A549 (cell line): ENCODE results near the gene HUS1B. TPM values are rescaled to one million over a fixed set of nuclear protein-coding genes. Genes with fewer than 3 reads are reported as not detected.

Experiments
- ATAC-seq, 2 experiments: fragments of 200-7000 bp in 1 of 2; fragments of >200 bp in 1 of 2; cut with Nextera tagmentation in 1 of 2; cut with Tn5 transposase in 1 of 2; 3 replicates each; pipeline versions ENCODE4 v1.8.0 to v1.9.1; 2018 to 2020; ENCODE audit warnings: mild to moderate bottlenecking in 1 of 2, moderate library complexity in 1 of 2
- CTCF ChIA-PET: fragments of 300-600 bp; sonication (Branson Sonifier 250); formaldehyde crosslinking; extraction: SDS; loops from one replicate; lab custom pipeline; 2021; ENCODE audit warnings: antibody characterized with exemption, inconsistent platforms; lab: Yijun Ruan, JAX
- POLR2A ChIA-PET: fragments of 350-600 bp; formaldehyde crosslinking; extraction: SDS; loops from one replicate; lab custom pipeline; 2021; ENCODE audit warnings: antibody characterized with exemption, inconsistent platforms; lab: Yijun Ruan, JAX
- DNase-seq, 2 experiments: peaks; one replicate each; pipeline versions ENCODE4 v3.0.0 to v3.0.0-alpha.2; 2011 to 2016; ENCODE audit warnings: low read depth in 1 of 2, low spot score in 1 of 2
- FAIRE-seq: peaks from 2 replicates; lab custom pipeline; 2011; peaks lifted over from hg19 to GRCh38; lab: Jason Lieb, UNC
- H3K27ac ChIP-seq, 2 experiments: fragments of >200 bp; sonication (Bioruptor Twin); formaldehyde crosslinking; 3 replicates each; pipeline ENCODE4 v1.5.1; 2016 to 2017
- H3K4me1 ChIP-seq: fragments of >200 bp; sonication (Bioruptor Twin); formaldehyde crosslinking; 3 replicates; pipeline ENCODE4 v1.6.1; 2016
- H3K4me2 ChIP-seq: fragments of >200 bp; sonication (Bioruptor Twin); formaldehyde crosslinking; 3 replicates; pipeline ENCODE4 v1.6.1; 2016
- H3K4me3 ChIP-seq: fragments of >200 bp; sonication (Bioruptor Twin); formaldehyde crosslinking; 3 replicates; pipeline ENCODE4 v1.5.1; 2016
- H3K9me3 ChIP-seq: fragments of >200 bp; sonication (Bioruptor Twin); formaldehyde crosslinking; 3 replicates; pipeline ENCODE4 v1.6.1; 2016
- CBX8 ChIP-seq: fragments of 200-600 bp; sonication (generic); IDR thresholded peaks from 2 replicates; pipeline ENCODE4 v1.6.1; 2016
- CHD2 ChIP-seq: fragments of 150-350 bp; IDR thresholded peaks from 2 replicates; pipeline ENCODE4 v1.6.1; 2014; ENCODE audit warnings: low read length; ENCODE audit not compliant: partially characterized antibody
- EP300 ChIP-seq, 2 experiments: fragments of >200 bp; sonication (Bioruptor Twin); formaldehyde crosslinking; IDR thresholded peaks; 2 replicates in 1 of 2; 3 replicates in 1 of 2; pipeline ENCODE4 v1.6.1; 2016 to 2017
- ESRRA ChIP-seq: fragments of 150-350 bp; IDR thresholded peaks from 2 replicates; pipeline ENCODE4 v1.6.1; 2014; ENCODE audit warnings: mild to moderate bottlenecking, low read length, borderline replicate concordance
- FOSB ChIP-seq: fragments of 250-450 bp; sonication (Bioruptor Pico); IDR thresholded peaks from 2 replicates; pipeline ENCODE4 v1.5.0; 2020; ENCODE audit warnings: mild to moderate bottlenecking, moderate library complexity
- FOSL2 ChIP-seq, 2 experiments: fragments of 450-650 bp in 1 of 2; fragments of >200 bp in 1 of 2; sonication (Bioruptor Twin) in 1 of 2; formaldehyde crosslinking; IDR thresholded peaks; 2 replicates each; pipeline versions ENCODE4 v1.5.0 to v1.6.1; 2016 to 2020; ENCODE audit warnings: mild to moderate bottlenecking in 1 of 2, moderate library complexity in 1 of 2
- GATA3 ChIP-seq: IDR thresholded peaks from 2 replicates; pipeline ENCODE4 v1.6.1; 2012; ENCODE audit warnings: borderline replicate concordance
- HOXB5 ChIP-seq: fragments of 250-450 bp; sonication (Bioruptor Pico); IDR thresholded peaks from 2 replicates; pipeline ENCODE4 v1.5.0; 2020; ENCODE audit warnings: mild to moderate bottlenecking, moderate library complexity
- KDM1A ChIP-seq: fragments of 200-600 bp; sonication (generic); IDR thresholded peaks from 2 replicates; pipeline ENCODE4 v1.6.1; 2016; ENCODE audit warnings: low read depth, mild to moderate bottlenecking
- KDM5A ChIP-seq: fragments of 200-600 bp; sonication (generic); IDR thresholded peaks from 2 replicates; pipeline ENCODE4 v1.6.1; 2016; ENCODE audit warnings: antibody characterized with exemption, mild to moderate bottlenecking
- MAZ ChIP-seq: fragments of 150-350 bp; IDR thresholded peaks from 2 replicates; pipeline ENCODE4 v1.6.1; 2014; ENCODE audit warnings: antibody characterized with exemption, low read depth, low read length, borderline replicate concordance
- NFE2L2 ChIP-seq: fragments of 150-350 bp; conservative IDR thresholded peaks from 2 replicates; pipeline ENCODE4 v1.6.1; 2014; ENCODE audit warnings: low read length
- NPAS2 ChIP-seq: fragments of 250-450 bp; sonication (Bioruptor Pico); IDR thresholded peaks from 2 replicates; pipeline ENCODE4 v1.8.0; 2022; ENCODE audit warnings: mild to moderate bottlenecking, moderate library complexity, borderline replicate concordance
- NR3C1 ChIP-seq: fragments of >200 bp; sonication (Bioruptor Twin); formaldehyde crosslinking; IDR thresholded peaks from 3 replicates; pipeline ENCODE4 v1.6.1; 2017
- POLR2A ChIP-seq: IDR thresholded peaks from 2 replicates; pipeline ENCODE4 v1.6.1; 2012; ENCODE audit warnings: mild to moderate bottlenecking, low read length
- RAD21 ChIP-seq, 2 experiments: fragments of >200 bp in 1 of 2; sonication (Bioruptor Twin) in 1 of 2; formaldehyde crosslinking in 1 of 2; IDR thresholded peaks in 1 of 2; conservative IDR thresholded peaks in 1 of 2; 2 replicates in 1 of 2; 3 replicates in 1 of 2; pipeline ENCODE4 v1.6.1; 2012 to 2018; ENCODE audit warnings: inconsistent platforms in 1 of 2
- RCOR1 ChIP-seq: fragments of 150-350 bp; IDR thresholded peaks from 2 replicates; pipeline ENCODE4 v1.6.1; 2014; ENCODE audit warnings: antibody characterized with exemption, low read length, low read depth
- RFX5 ChIP-seq: fragments of 450-650 bp; IDR thresholded peaks from 2 replicates; pipeline ENCODE4 v1.7.1; 2014; ENCODE audit warnings: antibody characterized with exemption, mild to moderate bottlenecking, moderate library complexity
- RNF2 ChIP-seq: fragments of 200-600 bp; sonication (generic); IDR thresholded peaks from 2 replicates; pipeline ENCODE4 v1.6.1; 2016; ENCODE audit warnings: low read depth, mild to moderate bottlenecking, antibody characterized with exemption, moderate library complexity, borderline replicate concordance
- SMC3 ChIP-seq: fragments of >200 bp; sonication (Bioruptor Twin); formaldehyde crosslinking; IDR thresholded peaks from 3 replicates; pipeline ENCODE4 v1.6.1; 2018; ENCODE audit warnings: inconsistent platforms
- SREBF2 ChIP-seq: fragments of 450-650 bp; IDR thresholded peaks from 2 replicates; pipeline ENCODE4 v1.6.1; 2014; ENCODE audit warnings: mild to moderate bottlenecking, moderate library complexity
- TFCP2L1 ChIP-seq: fragments of 250-450 bp; sonication (Bioruptor Pico); IDR thresholded peaks from 2 replicates; pipeline ENCODE4 v1.5.0; 2021; ENCODE audit warnings: mild to moderate bottlenecking
- TP53 ChIP-seq: fragments of 250-450 bp; sonication (Bioruptor Pico); IDR thresholded peaks from 2 replicates; pipeline ENCODE4 v1.5.0; 2021; ENCODE audit warnings: mild to moderate bottlenecking, moderate library complexity
- ZC3H11A ChIP-seq: fragments of 450-650 bp; IDR thresholded peaks from 2 replicates; pipeline ENCODE4 v1.6.1; 2014; ENCODE audit warnings: antibody characterized with exemption, mild to moderate bottlenecking
- ZFP36 ChIP-seq: fragments of 450-650 bp; IDR thresholded peaks from 2 replicates; pipeline ENCODE4 v1.6.1; 2014; ENCODE audit warnings: borderline replicate concordance; ENCODE audit not compliant: partially characterized antibody
- WGBS: methylation state at CpG from one replicate; pipeline ENCODE4 v1.1.6; 2017; ENCODE audit errors: missing lambda C conversion rate; 5-methylcytosine and 5-hydroxymethylcytosine counted together
- polyA plus RNA-seq, 4 experiments: library from polyadenylated mRNA; depleted of rRNA in 3 of 4; stranded (reverse); fragments of >200 nt; fragmentation: RNase III in 1 of 4; extraction: RNeasy Plus Mini Kit Qiagen cat#74134 plus additional on column Dnase treatment in 1 of 4; gene quantifications; 2 replicates in 3 of 4; 3 replicates in 1 of 4; pipeline ENCODE4 v1.2.3, GENCODE V29; 2011 to 2017
- TF ChIP-seq, protein P1 (sequence below): fragments of >200 bp; sonication (Bioruptor Twin); formaldehyde crosslinking; IDR thresholded peaks from 2 replicates; pipeline ENCODE4 v1.6.1; 2016
- TF ChIP-seq, protein P2 (sequence below): fragments of 250-450 bp; sonication (Bioruptor Pico); IDR thresholded peaks from 2 replicates; pipeline ENCODE4 v1.5.0; 2021; ENCODE audit warnings: mild to moderate bottlenecking, moderate library complexity, borderline replicate concordance
- TF ChIP-seq, protein P3 (sequence below): IDR thresholded peaks from 2 replicates; pipeline ENCODE4 v1.6.1; 2012
- TF ChIP-seq, protein P4 (sequence below): fragments of >200 bp; sonication (Bioruptor Twin); formaldehyde crosslinking; IDR thresholded peaks from 3 replicates; pipeline ENCODE4 v1.5.1; 2016
- TF ChIP-seq, protein P5 (sequence below): fragments of >200 bp; sonication (Bioruptor Twin); formaldehyde crosslinking; IDR thresholded peaks from 3 replicates; pipeline ENCODE4 v1.6.1; 2016

Gene HUS1B
- polyA plus RNA-seq, 2 of the 4 experiments (the other 2 are of a cell fraction): 0.17 to 0.25 TPM

DNA sequence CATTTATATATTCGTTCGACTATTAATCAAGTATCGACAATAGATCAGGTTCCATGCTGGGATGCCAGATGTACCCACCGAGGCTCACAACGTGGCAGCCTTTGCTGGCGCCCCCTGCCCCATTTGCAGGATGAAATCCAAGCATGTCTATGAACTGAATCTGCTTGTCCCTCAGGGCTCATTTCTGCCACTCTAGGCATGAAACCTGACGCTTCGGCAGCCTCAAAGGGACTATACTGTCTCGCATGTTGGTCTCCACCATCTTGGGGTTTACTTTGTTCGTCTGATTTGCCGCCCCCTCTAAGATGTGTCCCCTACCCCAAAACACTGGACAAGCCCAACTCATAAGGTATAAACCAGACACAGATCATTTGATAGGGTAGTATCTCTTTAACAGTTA is 36.7 kb downstream of the HUS1B start:
- no peaks in the 10 kb centered on the region for H3K4me1 ChIP-seq
- DNase-seq (no peak), ATAC-seq (no peak), FAIRE-seq (no peak)
- H3K9me3 ChIP-seq: no peaks in the 10 kb centered on the region
- ChIA-PET POLR2A (no interaction called here), CTCF (no interaction called here)
- no peak overlapping the region for H3K27ac ChIP-seq
- H3K4me3 ChIP-seq: no peak overlapping the region
- no peak overlapping the region for H3K4me2 ChIP-seq
- TF ChIP-seq FOSB (CRISPR knock-in tag) (no peak), GATA3 (no peak), KDM1A (no peak), NFE2L2 (no peak), MAZ (no peak), SREBF2 (no peak), ZFP36 (no peak)
- TF ChIP-seq, protein P1, sequence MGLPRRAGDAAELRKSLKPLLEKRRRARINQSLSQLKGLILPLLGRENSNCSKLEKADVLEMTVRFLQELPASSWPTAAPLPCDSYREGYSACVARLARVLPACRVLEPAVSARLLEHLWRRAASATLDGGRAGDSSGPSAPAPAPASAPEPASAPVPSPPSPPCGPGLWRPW: no peak
- TF ChIP-seq, all 56 proteins: peak for 0
- 94% methylated on average over 11 of the region's 11 CpGs for WGBS

DNA sequence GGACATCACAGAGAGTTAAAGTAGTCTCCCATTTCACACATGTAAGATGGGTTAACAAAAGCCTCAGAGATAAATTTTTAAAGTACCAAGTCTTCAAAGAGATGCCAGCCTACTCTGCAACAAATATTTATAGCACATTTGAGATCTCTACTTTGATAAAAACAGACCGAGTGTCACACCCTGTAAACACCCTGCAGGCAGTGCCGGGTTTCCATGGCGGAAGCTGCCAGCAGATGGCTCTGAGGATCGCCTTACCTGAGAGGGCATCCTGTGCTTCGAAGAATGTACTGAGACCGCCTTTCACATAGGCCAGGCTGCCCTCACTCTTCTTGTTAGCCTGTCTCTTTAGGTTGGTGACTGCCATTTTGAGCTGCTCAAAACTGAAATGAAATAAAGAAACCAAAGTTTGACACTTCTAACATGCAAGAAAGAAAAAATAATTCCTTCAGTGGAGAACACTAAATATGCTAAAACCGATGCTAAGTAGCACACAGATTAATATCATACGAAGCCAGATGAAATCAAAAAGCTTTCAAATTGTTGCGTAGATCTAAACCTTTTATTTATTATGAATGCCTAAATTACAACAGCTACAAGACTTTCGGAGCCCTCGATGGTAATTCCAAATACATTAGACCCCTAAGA is 39.3 kb downstream of the HUS1B start:
- no peak overlapping the region for H3K4me2 ChIP-seq
- no peak overlapping the region for H3K27ac ChIP-seq
- ChIA-PET POLR2A (no interaction called here), CTCF (interaction anchor here (0.7 to 2.5 kb wide), 5 partner anchors 19 to 181 kb away, joined by 3 to 7 read pairs (median 3); no protein-coding TSS in a partner anchor)
- no peak overlapping the region for H3K4me3 ChIP-seq
- no peak for FAIRE-seq
- TF ChIP-seq RCOR1 (no peak), EP300 (IDR thresholded peaks at IDR 0.05) (no peak), ZC3H11A (no peak), RAD21 (conservative IDR thresholded peaks at IDR 0.05 in 1 of 2, IDR thresholded peaks at IDR 0.05 in 1 of 2) (peak; percentile 16 to 28; a peak in 3 of 5 replicates), SMC3 (peak; percentile 24; the same call in 1 of the 3 replicates), KDM5A (no peak), CBX8 (no peak), TFCP2L1 (CRISPR knock-in tag) (no peak), MAZ (no peak), RFX5 (no peak), NR3C1 (no peak), NPAS2 (CRISPR knock-in tag) (no peak), TP53 (no peak), HOXB5 (CRISPR knock-in tag) (no peak), POLR2A (no peak), ESRRA (no peak), RNF2 (no peak), CHD2 (no peak), FOSL2 (IDR thresholded peaks at IDR 0.05) (no peak), FOSL2 (CRISPR knock-in tag; IDR thresholded peaks at IDR 0.05) (no peak)
- TF ChIP-seq, protein P2, sequence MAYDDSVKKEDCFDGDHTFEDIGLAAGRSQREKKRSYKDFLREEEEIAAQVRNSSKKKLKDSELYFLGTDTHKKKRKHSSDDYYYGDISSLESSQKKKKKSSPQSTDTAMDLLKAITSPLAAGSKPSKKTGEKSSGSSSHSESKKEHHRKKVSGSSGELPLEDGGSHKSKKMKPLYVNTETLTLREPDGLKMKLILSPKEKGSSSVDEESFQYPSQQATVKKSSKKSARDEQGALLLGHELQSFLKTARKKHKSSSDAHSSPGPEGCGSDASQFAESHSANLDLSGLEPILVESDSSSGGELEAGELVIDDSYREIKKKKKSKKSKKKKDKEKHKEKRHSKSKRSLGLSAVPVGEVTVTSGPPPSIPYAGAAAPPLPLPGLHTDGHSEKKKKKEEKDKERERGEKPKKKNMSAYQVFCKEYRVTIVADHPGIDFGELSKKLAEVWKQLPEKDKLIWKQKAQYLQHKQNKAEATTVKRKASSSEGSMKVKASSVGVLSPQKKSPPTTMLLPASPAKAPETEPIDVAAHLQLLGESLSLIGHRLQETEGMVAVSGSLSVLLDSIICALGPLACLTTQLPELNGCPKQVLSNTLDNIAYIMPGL (CRISPR knock-in tag): no peak
- TF ChIP-seq, protein P3, sequence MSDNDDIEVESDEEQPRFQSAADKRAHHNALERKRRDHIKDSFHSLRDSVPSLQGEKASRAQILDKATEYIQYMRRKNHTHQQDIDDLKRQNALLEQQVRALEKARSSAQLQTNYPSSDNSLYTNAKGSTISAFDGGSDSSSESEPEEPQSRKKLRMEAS: no peak
- TF ChIP-seq, protein P4, sequence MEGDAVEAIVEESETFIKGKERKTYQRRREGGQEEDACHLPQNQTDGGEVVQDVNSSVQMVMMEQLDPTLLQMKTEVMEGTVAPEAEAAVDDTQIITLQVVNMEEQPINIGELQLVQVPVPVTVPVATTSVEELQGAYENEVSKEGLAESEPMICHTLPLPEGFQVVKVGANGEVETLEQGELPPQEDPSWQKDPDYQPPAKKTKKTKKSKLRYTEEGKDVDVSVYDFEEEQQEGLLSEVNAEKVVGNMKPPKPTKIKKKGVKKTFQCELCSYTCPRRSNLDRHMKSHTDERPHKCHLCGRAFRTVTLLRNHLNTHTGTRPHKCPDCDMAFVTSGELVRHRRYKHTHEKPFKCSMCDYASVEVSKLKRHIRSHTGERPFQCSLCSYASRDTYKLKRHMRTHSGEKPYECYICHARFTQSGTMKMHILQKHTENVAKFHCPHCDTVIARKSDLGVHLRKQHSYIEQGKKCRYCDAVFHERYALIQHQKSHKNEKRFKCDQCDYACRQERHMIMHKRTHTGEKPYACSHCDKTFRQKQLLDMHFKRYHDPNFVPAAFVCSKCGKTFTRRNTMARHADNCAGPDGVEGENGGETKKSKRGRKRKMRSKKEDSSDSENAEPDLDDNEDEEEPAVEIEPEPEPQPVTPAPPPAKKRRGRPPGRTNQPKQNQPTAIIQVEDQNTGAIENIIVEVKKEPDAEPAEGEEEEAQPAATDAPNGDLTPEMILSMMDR: peak; percentile 20; the same call in 2 of the 3 replicates
- TF ChIP-seq, protein P5, sequence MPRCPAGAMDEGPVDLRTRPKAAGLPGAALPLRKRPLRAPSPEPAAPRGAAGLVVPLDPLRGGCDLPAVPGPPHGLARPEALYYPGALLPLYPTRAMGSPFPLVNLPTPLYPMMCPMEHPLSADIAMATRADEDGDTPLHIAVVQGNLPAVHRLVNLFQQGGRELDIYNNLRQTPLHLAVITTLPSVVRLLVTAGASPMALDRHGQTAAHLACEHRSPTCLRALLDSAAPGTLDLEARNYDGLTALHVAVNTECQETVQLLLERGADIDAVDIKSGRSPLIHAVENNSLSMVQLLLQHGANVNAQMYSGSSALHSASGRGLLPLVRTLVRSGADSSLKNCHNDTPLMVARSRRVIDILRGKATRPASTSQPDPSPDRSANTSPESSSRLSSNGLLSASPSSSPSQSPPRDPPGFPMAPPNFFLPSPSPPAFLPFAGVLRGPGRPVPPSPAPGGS: no peak
- DNase-seq: peak in 1 of 2 experiments; percentile 3
- peak; percentile 50 to 56; a peak in 2 of 6 replicates for ATAC-seq
- WGBS: 82% methylated on average over 11 of the region's 11 CpGs
- no peaks in the 10 kb centered on the region for H3K4me1 ChIP-seq
- no peaks in the 10 kb centered on the region for H3K9me3 ChIP-seq
